ENCODE measurements around the gene RPL10A.
A peak's percentile ranks its signal among the peaks of the same experiment; 100 is the strongest.

Gene RPL10A

DNA sequence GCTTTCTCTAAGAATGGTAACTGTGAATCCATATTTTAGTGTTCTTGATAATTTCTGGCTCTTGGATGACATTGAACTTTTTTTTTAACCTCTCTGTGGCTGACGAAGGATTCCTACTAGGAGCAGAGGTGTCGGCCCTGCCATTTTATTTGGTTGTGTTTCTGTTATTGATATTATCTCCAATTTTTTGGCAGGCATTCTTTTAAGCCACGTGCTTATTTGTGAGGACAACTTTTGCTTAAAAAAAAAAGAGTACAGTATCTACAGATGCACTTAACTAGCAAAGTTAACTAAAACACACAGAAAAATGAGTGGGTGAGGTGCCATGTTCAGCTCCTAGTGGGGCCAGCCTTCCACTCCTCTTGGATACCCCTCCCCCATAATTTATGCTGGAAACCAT is 15.0 kb upstream of the RPL10A start:
- no peaks in the 10 kb centered on the region for H3K79me2 ChIP-seq (ENCODE audit: insufficient read depth, low read length)
- no peaks in the 10 kb centered on the region for H3K9me2 ChIP-seq (ENCODE audit: low read depth, low read length)
- H2AFZ ChIP-seq (ENCODE audit: low read length): no peak overlapping the region
- no peak overlapping the region for H3K27ac ChIP-seq (ENCODE audit: low read depth, low read length, poor library complexity, severe bottlenecking)
- no peaks in the 10 kb centered on the region for H4K20me1 ChIP-seq (ENCODE audit: insufficient read depth, low read length)
- no peaks in the 10 kb centered on the region; the same call in 1 of the 2 replicates for H3K27me3 ChIP-seq (ENCODE audit: insufficient read depth, low read length)
- H3K4me1 ChIP-seq (ENCODE audit: insufficient read depth, low read length, severe bottlenecking): peaks cover 25% of the 10 kb centered on the region
- TF ChIP-seq, protein P1, sequence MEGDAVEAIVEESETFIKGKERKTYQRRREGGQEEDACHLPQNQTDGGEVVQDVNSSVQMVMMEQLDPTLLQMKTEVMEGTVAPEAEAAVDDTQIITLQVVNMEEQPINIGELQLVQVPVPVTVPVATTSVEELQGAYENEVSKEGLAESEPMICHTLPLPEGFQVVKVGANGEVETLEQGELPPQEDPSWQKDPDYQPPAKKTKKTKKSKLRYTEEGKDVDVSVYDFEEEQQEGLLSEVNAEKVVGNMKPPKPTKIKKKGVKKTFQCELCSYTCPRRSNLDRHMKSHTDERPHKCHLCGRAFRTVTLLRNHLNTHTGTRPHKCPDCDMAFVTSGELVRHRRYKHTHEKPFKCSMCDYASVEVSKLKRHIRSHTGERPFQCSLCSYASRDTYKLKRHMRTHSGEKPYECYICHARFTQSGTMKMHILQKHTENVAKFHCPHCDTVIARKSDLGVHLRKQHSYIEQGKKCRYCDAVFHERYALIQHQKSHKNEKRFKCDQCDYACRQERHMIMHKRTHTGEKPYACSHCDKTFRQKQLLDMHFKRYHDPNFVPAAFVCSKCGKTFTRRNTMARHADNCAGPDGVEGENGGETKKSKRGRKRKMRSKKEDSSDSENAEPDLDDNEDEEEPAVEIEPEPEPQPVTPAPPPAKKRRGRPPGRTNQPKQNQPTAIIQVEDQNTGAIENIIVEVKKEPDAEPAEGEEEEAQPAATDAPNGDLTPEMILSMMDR (IDR thresholded peaks at IDR 0.05; ENCODE audit: low read length): no peak
- no peak for TF ChIP-seq EZH2 (IDR thresholded peaks at IDR 0.05; ENCODE audit: borderline replicate concordance, low read length)
- peaks cover 6% of the 10 kb centered on the region; the same call in 1 of the 2 replicates for H3K36me3 ChIP-seq (ENCODE audit: insufficient read depth, low read length)
- peak overlapping the region; percentile 70 for H3K4me2 ChIP-seq (ENCODE audit: low read length)
- no peaks in the 10 kb centered on the region for H3F3A ChIP-seq (ENCODE audit: insufficient read depth, low read length)
- peak overlapping the region; percentile 73 for H3K4me3 ChIP-seq (ENCODE audit: low read depth, low read length, poor library complexity, severe bottlenecking)
- peak overlapping the region; percentile 68; the same call in 1 of the 2 replicates for H3K9ac ChIP-seq (ENCODE audit: low read length)
- H3K9me3 ChIP-seq (ENCODE audit: low read length): no peaks in the 10 kb centered on the region

DNA sequence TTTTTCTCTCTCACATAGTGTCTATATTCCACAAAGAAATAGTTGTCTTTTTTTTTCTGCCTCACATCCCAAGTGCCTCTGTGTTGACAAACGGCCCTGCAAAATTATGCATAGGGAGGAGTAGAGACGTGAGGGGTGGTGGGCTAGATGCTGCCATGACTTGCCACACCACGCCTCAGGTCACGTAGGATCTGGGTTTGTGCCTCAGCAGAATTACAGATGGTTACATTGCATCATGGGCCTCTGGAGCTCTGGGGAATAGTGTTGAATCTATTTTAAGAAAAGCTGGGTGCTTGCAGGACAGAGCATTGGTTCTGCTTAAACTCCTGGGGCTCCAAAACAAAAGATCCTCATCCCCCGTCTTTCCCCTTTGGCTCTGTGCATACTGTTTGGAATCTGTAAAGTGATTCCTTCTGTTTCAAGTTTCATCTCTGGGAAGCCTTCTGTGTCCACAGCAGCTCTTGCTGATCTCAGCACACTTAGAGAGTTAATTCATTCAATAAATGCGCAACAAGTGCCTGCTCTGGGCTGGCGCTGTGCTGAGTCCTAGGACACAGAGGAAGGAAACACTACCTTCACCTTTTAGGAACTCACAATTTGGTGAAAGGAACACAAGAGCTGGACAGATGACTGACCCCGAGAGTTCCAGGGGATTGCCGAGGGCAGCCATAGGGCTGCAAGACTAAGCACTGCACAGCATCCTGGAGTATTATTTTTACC is 13.7 kb upstream of the RPL10A start:
- TF ChIP-seq EZH2 (IDR thresholded peaks at IDR 0.05; ENCODE audit: borderline replicate concordance, low read length): no peak
- TF ChIP-seq, protein P1 (IDR thresholded peaks at IDR 0.05; ENCODE audit: low read length): no peak
- Histone ChIP-seq H3K4me3 (ENCODE audit: low read depth, low read length, poor library complexity, severe bottlenecking) (no peak overlapping the region), H3K4me2 (ENCODE audit: low read length) (no peak overlapping the region), H3K36me3 (ENCODE audit: insufficient read depth, low read length) (peaks cover 14% of the 10 kb centered on the region; the same call in 1 of the 2 replicates), H3K79me2 (ENCODE audit: insufficient read depth, low read length) (no peaks in the 10 kb centered on the region), H2AFZ (ENCODE audit: low read length) (no peak overlapping the region), H3K27me3 (ENCODE audit: insufficient read depth, low read length) (no peaks in the 10 kb centered on the region; the same call in 1 of the 2 replicates), H3F3A (ENCODE audit: insufficient read depth, low read length) (no peaks in the 10 kb centered on the region), H3K27ac (ENCODE audit: low read depth, low read length, poor library complexity, severe bottlenecking) (no peak overlapping the region), H3K9me2 (ENCODE audit: low read depth, low read length) (no peaks in the 10 kb centered on the region), H4K20me1 (ENCODE audit: insufficient read depth, low read length) (no peaks in the 10 kb centered on the region), H3K9me3 (ENCODE audit: low read length) (no peaks in the 10 kb centered on the region), H3K9ac (ENCODE audit: low read length) (no peak overlapping the region), H3K4me1 (ENCODE audit: insufficient read depth, low read length, severe bottlenecking) (peaks cover 25% of the 10 kb centered on the region)

DNA sequence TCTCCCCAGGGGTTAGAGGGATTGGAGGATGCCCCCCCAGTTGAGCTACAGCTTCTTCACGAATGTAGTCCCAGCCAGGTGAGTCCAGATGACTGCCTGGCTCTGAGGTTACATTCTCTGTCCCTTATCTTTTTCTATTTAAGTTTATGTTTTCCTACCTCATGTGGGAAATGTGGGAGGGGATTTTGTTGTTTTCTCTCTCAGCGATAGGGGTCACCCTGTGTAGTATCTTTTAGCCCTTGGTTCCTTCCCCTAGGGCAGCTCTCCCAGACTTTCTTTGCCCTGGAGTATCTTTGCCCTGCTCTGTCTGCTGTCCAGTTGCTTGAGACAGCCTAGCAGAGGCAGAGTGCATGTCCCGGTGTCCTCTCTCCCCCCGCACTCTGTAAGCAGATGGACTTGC is 10.3 kb upstream of the RPL10A start:
- no peaks in the 10 kb centered on the region for H3F3A ChIP-seq (ENCODE audit: insufficient read depth, low read length)
- H3K27ac ChIP-seq (ENCODE audit: low read depth, low read length, poor library complexity, severe bottlenecking): no peak overlapping the region
- H4K20me1 ChIP-seq (ENCODE audit: insufficient read depth, low read length): no peaks in the 10 kb centered on the region
- TF ChIP-seq, protein P1 (IDR thresholded peaks at IDR 0.05; ENCODE audit: low read length): no peak
- no peak for TF ChIP-seq EZH2 (IDR thresholded peaks at IDR 0.05; ENCODE audit: borderline replicate concordance, low read length)
- H3K79me2 ChIP-seq (ENCODE audit: insufficient read depth, low read length): no peaks in the 10 kb centered on the region
- no peaks in the 10 kb centered on the region for H3K27me3 ChIP-seq (ENCODE audit: insufficient read depth, low read length)
- no peak overlapping the region for H3K4me2 ChIP-seq (ENCODE audit: low read length)
- no peak overlapping the region for H3K9ac ChIP-seq (ENCODE audit: low read length)
- peaks cover 14% of the 10 kb centered on the region for H3K4me1 ChIP-seq (ENCODE audit: insufficient read depth, low read length, severe bottlenecking)
- no peak overlapping the region for H3K4me3 ChIP-seq (ENCODE audit: low read depth, low read length, poor library complexity, severe bottlenecking)
- no peaks in the 10 kb centered on the region for H3K9me3 ChIP-seq (ENCODE audit: low read length)
- H3K9me2 ChIP-seq (ENCODE audit: low read depth, low read length): no peaks in the 10 kb centered on the region
- H3K36me3 ChIP-seq (ENCODE audit: insufficient read depth, low read length): peaks cover 25% of the 10 kb centered on the region; the same call in 1 of the 2 replicates
- no peak overlapping the region for H2AFZ ChIP-seq (ENCODE audit: low read length)

Measured in OCI-LY1 (cell line).